Measurements from ENCODE around the gene YY1. TPM values are rescaled to one million over a fixed set of nuclear protein-coding genes. Genes with fewer than 3 reads are reported as not detected.

YY1 gene
- total and polyA plus RNA-seq, 2 of the 8 experiments (the other 6 are each of a cell fraction or from before 2014, with no cell fraction given) = 26.4 to 106 TPM

- Histone ChIP-seq H3K23me2 (ENCODE audit: low read depth, low read length) (peaks cover 4% of the 10 kb centered on the region; the same call in 1 of the 2 replicates), H2BK20ac (ENCODE audit: low read length) (no peak overlapping the region), H3K36me3 (ENCODE audit: control insufficient read depth in 2 of 4, insufficient read depth in 4 of 4, low read length in 3 of 4) (no peaks in the 10 kb centered on the region), H3K79me2 (ENCODE audit: control insufficient read depth in 1 of 2, insufficient read depth in 2 of 2, low read length in 2 of 2) (peaks cover 5 to 65% of the 10 kb centered on the region in 2 experiments; a peak in 3 of 4 replicates), H3K27me3 (replicated peaks in 1 of 4; ENCODE audit: control insufficient read depth in 3 of 4, extremely low read depth in 1 of 4, insufficient read depth in 3 of 4, low read length in 3 of 4) (no peaks in the 10 kb centered on the region), H3K4ac (replicated peaks; ENCODE audit: insufficient read length, low read depth, low read length) (peak overlapping the region; percentile 30), H3K4me1 (replicated peaks in 1 of 4; ENCODE audit: control insufficient read depth in 3 of 4, insufficient read depth in 4 of 4, low read length in 3 of 4) (peaks cover 17 to 34% (median 23%) of the 10 kb centered on the region in 4 experiments), H2BK12ac (ENCODE audit: low read depth, low read length) (peak overlapping the region; percentile 89; the same call in 1 of the 2 replicates), H3K79me1 (ENCODE audit: low read depth, low read length) (peaks cover 4% of the 10 kb centered on the region), H3K27ac (ENCODE audit: low read depth, low read length) (peak overlapping the region; percentile 78), H2BK15ac (ENCODE audit: low read length) (peak overlapping the region; percentile 21; the same call in 1 of the 2 replicates), H4K5ac (ENCODE audit: insufficient read length, low read depth, low read length) (peak overlapping the region; percentile 77), H3K14ac (ENCODE audit: insufficient read length) (no peak overlapping the region), H3K23ac (ENCODE audit: insufficient read length) (no peak overlapping the region), H3K56ac (replicated peaks; ENCODE audit: insufficient read length, low read depth, low read length) (peak overlapping the region; percentile 56), H2AK5ac (ENCODE audit: low read depth, low read length) (no peak overlapping the region), H4K91ac (replicated peaks; ENCODE audit: insufficient read length, low read length) (peak overlapping the region; percentile 67), H2AFZ (ENCODE audit: low read length) (0 out of 2 replicates have a peak overlapping the region, but pooled peaks have one; percentile 0), H4K20me1 (replicated peaks in 1 of 2; ENCODE audit: control insufficient read depth in 1 of 2, insufficient read depth in 2 of 2, low read length in 2 of 2) (no peaks in the 10 kb centered on the region), H2BK5ac (ENCODE audit: low read depth, low read length) (peak overlapping the region; percentile 96), H3K4me3 (ENCODE audit: extremely low read depth in 1 of 4, insufficient read depth in 2 of 4, low read depth in 3 of 4, low read length in 4 of 4) (peak overlapping the region; percentile 32 to 62 (median 46); a peak in 7 of 8 replicates), H3K18ac (ENCODE audit: extremely low read depth, low read length) (peak overlapping the region; percentile 84), H3K9me3 (ENCODE audit: insufficient read depth in 2 of 2, low read depth in 1 of 2, low read length in 1 of 2) (no peaks in the 10 kb centered on the region), H2BK120ac (replicated peaks; ENCODE audit: low read depth, low read length) (peak overlapping the region; percentile 12), H4K8ac (ENCODE audit: extremely low read depth, insufficient read depth, low read length) (no peak overlapping the region), H3K9ac (replicated peaks in 1 of 4; ENCODE audit: extremely low read depth in 1 of 4, low read depth in 3 of 4, low read length in 3 of 4) (peak overlapping the region in 3 of 4 experiments; percentile 49 to 85 (median 62); a peak in 6 of 7 replicates), H3K4me2 (ENCODE audit: insufficient read depth in 1 of 2, low read depth in 2 of 2, low read length in 2 of 2) (peak overlapping the region; percentile 64 to 91)
- WGBS, 2 experiments (ENCODE audit: extremely low coverage in 1 of 2, insufficient coverage in 1 of 2, insufficient read length in 1 of 2, insufficient replicate concordance in 2 of 2, low coverage in 1 of 2, low lambda C conversion rate in 2 of 2, missing lambda C conversion rate in 1 of 2) = 7% methylated on average over 15 of the region's 15 CpGs; no CpG with 5 or more reads in 1 of the 2 experiments
- DNase-seq (ENCODE audit: low read depth in 1 of 2, low spot score in 2 of 2) (peak in 1 of 2 experiments; percentile 67), FAIRE-seq (peak; percentile 86)
- ChIA-PET CTCF (ENCODE audit: partially characterized antibody) (interaction anchor here (0.7 to 1.8 kb wide), 13 partner anchors 9 to 167 kb away, joined by 3 to 11 read pairs (median 4); no protein-coding TSS in a partner anchor), POLR2A (ENCODE audit: partially characterized antibody) (interaction anchor here (0.8 to 7.3 kb wide), 11 partner anchors 7 to 83 kb away, joined by 3 to 90 read pairs (median 5); no protein-coding TSS in a partner anchor)
- 0 out of 3 replicates have a peak, but pooled peaks of 1 of the 2 experiments have one; percentile 36 for TF ChIP-seq POLR2A (IDR thresholded peaks at IDR 0.05; ENCODE audit: control extremely low read depth in 1 of 2, low read depth in 2 of 2, low read length in 2 of 2)
- TF ChIP-seq KDM4A (IDR thresholded peaks at IDR 0.05; ENCODE audit: low read depth, low read length, severe bottlenecking) = no peak
- no peak for TF ChIP-seq CEBPB (IDR thresholded peaks at IDR 0.05; ENCODE audit: low read depth, low read length)
- peak; percentile 32; the same call in 1 of the 2 replicates for TF ChIP-seq TAF1 (IDR thresholded peaks at IDR 0.05; ENCODE audit: low read depth, low read length)
- TF ChIP-seq ASH2L (IDR thresholded peaks at IDR 0.05; ENCODE audit: low read length) = peak; percentile 73
- peak; percentile 58; the same call in 1 of the 2 replicates for TF ChIP-seq TEAD4 (IDR thresholded peaks at IDR 0.05; ENCODE audit: low read depth, low read length)
- TF ChIP-seq SP4 (IDR thresholded peaks at IDR 0.05; ENCODE audit: low read length) = no peak
- no peak for TF ChIP-seq GTF2F1 (IDR thresholded peaks at IDR 0.05; ENCODE audit: borderline replicate concordance, low read depth, low read length)
- TF ChIP-seq POLR2AphosphoS5 (IDR thresholded peaks at IDR 0.05; ENCODE audit: low read depth, low read length) = peak; percentile 36; the same call in 1 of the 2 replicates
- TF ChIP-seq SRF (IDR thresholded peaks at IDR 0.05; ENCODE audit: low read depth, low read length) = no peak
- TF ChIP-seq HDAC2 (IDR thresholded peaks at IDR 0.05; ENCODE audit: borderline replicate concordance in 1 of 2, low read depth in 2 of 2, low read length in 2 of 2) = peak in 1 of 2 experiments; percentile 95; a peak in 2 of 4 replicates
- TF ChIP-seq BACH1 (IDR thresholded peaks at IDR 0.05; ENCODE audit: low read length) = no peak
- no peak for TF ChIP-seq CREB1 (IDR thresholded peaks at IDR 0.05)
Measured at GRCh38 chr14:100221533-100222223, 17.3 kb upstream of the YY1 start.
